Stimulated activated CD8-positive, alpha-beta memory T cell treated with anti-CD3 and anti-CD28 coated beads, Interleukin-4, amount 100 ng/mL, for 24 hours (primary cell): Measurements from ENCODE around the gene ADAMTSL2.

Source experiments
- DNase-seq: peaks from one replicate; pipeline ENCODE4 v3.0.0-alpha.2; 2020; ENCODE audit warnings: low read depth

ADAMTSL2 gene

DNA sequence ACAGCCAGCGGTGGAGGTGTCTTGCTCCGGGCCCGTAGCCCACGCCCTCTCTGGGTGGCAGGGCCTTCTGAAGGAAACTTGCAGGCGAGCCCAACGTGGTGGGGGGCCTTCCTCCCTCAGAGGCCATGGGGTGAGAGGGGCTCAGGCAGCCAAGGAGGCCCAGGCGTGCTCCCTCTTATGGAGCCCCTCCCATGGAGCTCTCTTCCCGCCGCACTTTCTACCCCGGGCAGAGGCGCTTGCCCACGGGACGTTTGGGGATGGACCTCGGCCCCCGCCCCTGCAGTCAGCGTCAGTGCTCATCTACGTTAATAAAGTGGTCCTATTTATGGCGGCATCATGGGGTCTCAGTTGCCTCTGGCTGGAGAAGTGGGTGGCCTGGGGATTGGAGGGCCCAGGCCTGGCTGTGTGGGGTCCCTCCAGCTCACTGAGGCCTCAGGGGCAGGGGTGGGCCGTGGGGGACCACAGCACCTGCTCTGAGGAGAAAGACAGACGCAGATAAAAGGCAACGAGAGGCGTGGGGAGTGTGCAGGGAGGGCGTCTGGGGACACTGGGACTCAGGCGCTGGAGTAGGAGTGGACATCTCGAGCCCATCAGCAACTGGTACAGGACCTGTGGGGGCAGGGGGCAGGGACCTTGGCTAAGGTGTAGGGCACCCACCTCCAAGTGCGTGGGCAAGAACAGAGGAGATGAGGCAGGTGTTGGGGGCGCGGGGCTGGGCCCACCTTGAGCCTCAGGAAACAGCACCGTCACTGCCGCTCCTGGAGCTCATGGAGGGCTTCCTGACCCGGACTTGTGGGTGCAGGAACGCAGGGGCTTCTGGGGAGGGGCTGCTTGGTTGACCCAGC lies 40.9 kb downstream of the ADAMTSL2 start:
- no peak for DNase-seq

DNA sequence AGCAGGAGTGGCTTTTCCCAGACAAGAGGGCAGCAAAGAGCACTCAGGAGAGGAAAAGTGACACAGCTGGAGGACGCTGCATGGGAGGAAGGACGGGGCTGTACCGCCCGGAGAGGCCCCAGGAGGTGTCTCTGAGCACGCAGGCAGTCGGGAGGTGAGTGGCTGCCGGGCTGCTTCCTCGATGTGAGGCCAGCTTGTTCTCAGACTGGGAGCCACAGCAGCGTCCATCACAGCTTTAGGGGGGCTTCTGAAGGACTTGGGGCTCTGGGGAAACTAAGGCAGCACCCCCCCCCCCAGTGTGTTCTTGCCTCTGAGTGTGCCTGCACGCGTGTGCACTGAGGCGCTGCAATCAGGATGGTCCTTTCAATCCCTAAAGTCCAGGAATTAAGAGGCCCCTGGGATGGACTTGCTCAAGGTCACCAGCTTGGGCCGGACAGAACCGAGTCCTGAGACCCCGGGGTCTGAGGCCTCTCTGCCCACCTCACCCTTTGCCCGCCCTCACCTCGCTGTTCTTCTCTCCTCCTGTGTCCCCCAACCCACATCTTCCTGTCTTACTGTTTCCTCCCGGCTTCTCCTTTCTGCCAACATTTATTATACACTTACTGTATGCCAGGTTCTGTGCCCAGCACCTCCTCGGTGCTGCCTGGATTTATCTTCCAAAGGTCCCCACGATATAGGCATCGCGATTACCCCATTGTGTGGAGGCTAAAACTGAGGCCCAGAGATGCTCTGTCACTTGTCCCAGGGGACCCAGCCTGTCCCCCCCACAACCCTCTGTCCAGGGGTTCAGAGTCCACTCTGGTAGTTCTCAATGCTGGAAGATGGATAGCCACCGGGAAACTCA lies 41.7 kb downstream of the ADAMTSL2 start:
- DNase-seq: no peak

DNA sequence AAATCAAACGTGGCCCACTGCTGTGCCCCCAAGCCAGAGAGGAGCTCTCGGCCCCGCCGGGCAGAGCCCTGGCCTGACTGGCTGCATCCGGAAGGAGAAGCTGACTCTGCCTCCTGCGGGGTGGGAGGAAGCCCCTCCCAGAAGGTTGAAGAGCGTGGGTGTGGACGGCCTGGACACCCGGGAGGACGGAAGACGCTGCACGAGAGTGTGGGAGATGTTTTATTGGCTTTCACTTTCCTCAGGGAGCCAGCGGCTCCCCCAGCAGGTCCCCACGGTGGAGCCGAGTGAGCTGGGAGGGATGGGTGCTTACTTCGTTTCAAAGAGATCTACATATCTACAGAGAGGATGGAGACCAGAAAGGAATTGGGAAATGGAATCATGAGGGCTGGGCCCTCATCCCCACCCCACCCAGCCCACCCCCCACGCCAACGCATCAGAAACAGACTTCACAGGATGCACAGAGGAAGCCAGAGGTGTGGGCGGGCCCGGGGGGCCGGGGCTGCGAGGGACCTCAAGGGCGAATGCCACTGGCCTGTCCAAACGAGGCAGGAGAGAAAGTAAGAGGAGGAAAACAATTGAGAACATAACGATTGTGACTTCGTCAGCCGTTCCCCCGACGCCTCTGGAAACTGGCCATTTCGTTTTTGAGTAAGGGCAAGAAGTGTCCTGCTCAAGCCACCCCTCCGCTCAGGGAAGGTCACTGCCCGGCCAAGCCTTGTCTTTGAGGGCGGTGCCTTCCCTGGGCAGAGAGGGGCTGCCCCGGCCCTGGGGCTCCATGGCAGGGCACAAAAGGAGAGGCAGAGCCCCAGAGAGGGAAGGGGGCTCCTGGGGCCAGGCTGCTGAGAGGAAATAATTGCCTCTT lies 42.6 kb downstream of the ADAMTSL2 start:
- DNase-seq: no peak

DNA sequence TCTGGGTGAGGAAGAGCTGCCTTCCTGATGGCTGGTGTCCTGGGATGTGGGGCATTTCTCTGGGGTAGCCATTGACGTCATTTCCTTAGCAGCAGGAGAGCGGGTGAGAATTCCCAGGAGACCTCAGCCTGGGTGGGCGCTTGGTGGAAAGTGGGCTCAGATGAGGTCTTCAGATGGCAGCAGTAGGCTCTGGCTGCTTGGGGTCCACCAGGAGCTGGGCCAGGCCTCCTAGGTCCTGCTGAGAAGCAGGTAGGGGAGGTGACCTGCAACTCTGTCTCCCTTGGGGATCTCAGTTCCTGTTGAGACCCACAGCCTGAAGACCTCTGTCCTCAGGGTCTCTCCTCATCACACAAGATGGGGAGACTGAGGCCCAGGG lies 43.2 kb downstream of the ADAMTSL2 start:
- DNase-seq: no peak

DNA sequence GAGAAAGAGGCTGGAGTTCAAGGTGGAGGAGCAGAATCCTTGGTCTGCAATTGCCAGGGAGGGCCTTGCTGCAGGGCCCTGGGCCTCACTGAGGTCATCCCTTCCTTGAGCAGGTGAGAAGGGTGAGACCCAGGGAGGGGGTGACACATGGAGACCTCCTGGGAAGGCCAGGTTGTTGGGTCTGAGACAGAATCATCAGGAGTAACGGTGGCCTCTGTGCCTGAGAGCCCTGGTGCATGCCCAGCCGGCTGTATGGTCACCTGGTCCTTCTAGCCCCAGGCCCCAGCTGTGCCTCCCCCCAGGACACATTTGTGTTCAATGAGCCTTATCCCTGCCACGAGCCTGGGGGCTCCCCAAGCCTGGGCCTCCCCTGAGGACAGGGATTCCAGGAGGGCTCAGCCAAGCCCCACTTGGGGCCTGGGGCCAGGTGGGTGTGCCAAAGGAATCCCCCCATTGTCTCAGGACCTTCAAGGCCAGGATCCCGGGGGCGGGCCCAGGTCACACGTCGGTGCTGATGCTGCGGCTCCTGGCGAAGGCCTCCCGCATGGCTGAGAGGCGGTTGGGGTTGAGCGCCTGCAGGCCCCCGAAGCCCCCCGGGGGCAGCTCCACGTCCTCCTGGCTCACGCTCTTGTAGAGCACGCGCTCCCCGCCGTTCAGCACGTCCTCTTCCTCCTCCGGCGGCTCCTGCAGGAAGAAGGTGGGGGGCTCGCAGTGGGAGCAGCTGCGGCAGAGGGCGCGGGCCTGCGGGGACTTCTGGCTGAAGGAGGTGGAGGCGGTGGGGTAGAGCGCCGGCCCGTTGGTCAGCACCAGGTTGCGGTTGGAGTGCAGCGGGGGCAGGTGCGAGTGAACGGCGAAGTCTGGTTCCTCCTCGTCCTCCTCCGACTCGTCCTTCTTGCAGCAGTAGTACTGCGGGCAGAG lies 44.3 kb downstream of the ADAMTSL2 start:
- DNase-seq: no peak

DNA sequence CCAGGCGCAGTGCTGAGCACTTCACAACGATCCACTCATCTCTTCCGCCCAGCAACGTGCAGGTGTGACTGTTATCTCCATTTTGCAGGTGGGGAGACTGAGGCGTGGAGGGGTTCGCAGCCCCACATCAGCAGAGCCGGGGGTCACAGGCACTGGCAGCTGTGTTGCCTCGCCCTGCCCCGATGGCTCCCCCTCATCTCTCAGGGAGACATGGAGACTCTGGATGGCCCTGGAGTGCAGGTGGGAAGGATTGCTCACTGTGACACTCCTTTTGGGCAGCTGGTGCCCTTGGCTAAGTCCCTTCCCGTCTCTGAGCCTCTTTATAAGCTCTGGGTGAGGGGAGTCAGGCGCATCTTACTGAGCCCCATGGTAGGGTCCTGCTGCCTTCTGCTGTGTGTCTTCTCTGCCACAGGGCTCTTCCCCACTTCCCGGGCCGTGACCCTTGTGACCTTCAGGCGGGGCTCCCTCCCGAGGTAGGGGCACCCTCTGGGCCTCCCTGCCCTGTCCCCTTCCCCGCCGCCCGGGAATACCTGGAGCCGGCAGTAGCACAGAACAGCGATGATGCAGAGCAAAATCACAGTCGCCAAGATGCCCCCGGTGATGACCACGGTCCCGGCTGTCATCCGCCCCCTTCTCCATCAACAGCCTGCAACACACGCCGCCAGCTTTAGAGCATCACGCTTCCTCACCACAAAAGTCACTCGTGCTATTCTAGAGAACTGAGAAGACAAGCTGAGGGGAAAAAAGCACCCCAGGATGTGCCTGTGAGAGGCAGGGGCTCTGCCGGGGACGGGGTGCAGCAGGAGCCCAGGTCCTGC lies 45.3 kb downstream of the ADAMTSL2 start:
- no peak for DNase-seq

DNA sequence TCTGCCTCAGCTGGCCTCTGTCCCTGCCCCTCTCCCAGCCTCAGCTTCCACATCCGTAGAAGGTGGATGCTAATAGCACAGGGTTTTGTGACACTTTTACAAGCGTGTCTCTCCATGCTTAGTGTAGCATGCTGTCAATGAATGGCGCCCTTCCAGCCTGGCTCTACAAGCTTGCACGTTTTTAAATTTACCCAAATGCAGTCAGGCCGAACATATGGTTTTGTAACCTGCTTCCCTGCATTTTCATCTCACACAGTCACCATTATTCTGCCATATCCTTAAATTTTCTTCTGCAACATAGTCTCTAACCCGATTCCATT lies 45.9 kb downstream of the ADAMTSL2 start:
- no peak for DNase-seq

DNA sequence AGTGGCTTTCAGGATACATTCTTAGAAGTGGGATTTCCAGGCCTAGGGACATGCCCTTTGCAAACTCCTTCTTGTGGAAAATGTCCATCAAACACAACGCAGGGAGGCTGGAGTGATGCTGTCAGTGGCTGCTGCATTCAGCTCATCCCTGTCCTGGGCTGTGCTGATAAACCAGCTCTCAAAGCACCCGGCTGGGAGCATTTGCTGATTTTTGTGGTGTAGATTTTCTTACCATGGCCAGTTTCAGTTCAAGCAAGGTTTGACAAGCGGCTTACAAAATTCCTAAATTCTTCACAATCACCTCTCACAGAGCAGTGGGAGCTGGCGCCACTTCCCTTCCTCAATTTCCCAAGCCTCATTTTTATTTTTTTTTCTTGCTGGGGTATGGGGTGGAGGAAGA lies 46.5 kb downstream of the ADAMTSL2 start:
- DNase-seq: no peak

DNA sequence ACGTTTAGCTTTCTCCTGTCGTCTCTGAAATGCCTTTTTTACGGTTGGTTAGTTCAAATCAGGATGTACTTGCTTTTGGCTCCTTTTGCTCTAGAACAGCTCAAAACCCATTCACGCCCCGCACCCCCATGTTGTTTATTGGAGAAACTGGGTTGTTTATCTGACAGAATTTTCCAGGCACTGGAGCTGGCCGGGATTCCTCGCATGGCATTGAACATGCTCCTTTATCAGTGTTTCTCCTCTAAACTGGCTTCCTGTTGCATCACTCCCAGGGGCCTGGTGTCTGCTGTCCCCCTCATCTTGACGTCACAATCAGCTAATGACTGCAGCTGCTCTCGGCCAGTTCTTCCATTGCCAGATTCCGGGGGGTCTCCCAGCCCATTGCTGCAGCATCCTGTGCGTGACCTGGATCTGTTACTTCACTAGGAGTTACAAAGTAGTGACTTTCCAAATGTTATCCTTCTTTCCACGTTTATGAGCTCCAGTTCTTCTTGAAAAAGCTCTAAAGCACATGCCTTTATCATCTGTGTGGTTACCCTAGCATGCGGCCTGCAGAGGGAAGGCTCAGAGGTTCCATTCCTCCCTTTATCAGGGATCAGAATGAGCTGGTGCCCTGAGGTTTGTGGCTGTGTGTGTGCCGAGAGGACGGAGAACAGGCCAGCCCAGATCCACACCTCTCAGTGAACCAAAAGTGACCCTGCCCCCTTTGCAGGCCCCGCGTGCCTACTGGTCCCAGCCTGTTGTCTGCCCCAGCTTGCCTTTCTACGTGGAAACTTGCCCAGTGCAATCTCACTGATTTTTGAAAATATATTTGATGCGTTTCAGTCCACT lies 47.2 kb downstream of the ADAMTSL2 start:
- DNase-seq: no peak

DNA sequence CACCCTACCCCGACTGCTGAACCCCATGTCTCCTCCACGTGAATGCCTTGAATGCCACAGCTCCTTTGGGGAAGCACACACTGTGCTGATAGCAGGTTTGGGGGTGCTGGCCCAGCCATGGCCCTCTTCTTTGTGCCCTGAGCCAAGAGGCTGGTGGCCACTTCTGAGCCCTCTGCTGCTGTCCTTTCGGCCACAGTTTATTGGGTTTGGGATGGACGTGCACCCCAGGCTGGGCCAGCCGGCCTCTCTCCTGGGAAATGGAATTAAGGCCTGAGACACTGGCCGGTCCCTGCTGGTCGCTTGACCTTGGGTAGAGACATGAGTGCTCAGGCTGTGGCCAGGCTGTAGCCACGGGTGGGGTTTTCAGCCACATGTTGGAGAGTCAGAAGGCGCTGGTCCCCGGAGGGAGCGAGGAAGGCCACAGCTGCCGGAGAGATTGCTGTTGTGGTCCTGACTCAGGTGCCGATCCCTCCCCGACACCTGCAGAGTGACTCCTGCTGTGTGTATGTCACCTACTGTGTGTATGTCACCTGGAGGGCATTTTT lies 48.1 kb downstream of the ADAMTSL2 start:
- DNase-seq: no peak

DNA sequence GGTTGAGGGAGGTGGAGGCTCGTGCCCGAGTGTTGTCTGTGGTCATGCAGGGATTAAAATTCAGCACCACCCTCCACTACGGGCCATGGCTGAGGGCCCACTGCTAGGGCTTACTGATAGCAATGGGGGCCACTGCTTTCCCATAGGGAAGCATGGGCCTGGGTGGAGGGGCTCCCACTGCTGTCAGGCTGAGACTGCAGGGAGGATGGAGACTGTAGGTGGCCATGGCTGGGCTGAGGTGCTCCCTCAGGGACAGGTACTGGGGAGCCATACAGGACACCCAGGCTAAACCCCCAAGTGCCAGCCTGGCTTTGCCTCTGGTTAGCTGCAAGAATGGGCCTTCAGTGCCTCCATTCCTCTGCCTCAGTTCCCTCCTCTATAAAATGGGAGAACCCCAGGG lies 48.6 kb downstream of the ADAMTSL2 start:
- DNase-seq: no peak

DNA sequence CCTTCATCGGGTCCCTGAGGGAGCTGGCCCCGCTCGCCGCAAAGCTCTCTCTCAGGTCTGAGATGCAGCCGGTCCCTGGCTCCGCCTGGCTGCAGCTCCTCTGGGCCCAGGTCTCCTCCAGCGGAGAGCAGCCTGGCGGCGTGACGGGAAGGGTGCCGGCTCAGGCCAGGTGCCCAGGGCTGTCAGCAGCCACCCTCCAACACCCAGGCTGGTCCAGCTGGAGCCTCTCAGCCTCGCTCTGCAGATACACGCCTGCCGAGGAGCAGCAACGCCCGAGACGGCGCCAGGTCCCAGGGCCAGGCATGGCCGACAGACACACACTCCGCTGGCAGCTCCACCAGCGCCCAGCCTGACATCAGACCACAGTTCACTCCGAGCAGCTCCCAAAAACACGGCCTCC lies 49.1 kb downstream of the ADAMTSL2 start:
- no peak for DNase-seq

DNA sequence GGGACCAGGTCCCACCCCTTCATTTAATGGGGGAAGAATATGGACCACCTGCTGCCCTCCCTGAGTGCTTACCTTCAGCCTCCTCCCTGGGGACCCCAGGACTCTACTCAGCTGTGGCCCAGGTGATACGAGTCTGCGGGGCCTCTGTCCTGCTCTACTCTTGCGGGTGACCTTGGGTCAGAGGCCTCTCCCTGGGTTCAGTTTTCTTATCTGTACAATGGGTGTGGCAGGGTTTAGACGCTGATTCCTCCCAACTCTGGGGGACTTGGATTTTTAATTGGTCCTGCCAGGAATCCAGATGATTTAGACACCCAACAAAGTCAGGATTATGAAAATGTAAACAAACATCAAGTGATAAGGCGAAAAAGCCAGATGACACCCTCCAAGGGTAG lies 49.7 kb downstream of the ADAMTSL2 start:
- DNase-seq: no peak

DNA sequence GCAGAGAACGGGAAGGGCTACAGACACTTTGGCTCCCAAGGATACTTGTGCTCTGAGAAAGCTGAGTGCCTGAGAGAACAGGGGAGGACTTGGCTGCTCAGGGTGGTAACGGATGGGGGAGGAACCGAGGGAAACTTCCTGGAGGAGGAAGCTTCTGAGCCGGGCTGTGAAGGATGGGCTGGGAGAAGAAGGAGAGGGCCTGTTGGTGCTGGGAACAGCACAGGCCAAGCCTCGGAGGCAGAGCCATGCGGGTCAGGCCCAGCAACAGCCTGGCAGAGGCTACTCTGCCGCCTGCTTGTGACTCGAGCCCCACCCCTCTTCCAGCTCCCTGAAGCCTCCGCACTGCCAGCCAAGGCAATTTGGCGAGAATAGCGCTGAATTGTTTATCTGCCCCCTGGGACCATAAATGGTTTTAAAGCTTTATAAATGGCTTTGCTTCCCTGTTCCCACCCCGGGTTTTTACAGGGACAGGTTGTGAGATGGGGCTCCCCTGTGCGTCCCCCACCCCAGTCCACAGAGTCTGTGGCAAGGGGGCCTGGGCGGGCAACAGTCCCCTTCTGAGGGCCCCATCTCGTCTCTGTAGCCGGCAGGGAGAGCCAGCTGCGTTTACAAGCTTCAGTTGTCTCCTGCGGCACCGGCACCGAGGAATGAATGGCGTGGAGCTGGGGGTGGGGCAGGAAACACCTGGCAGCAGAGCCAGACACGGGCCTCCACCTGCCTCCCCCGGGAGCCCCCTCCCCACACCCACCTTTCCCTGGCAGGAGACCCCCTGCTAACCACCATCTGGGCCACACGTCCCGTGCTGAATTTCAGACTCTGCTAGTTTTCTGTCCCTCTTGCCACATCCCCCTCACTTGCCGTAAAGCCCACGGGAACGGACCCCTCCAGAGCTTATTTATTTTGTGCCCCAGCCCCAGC lies 50.3 kb downstream of the ADAMTSL2 start:
- no peak for DNase-seq

DNA sequence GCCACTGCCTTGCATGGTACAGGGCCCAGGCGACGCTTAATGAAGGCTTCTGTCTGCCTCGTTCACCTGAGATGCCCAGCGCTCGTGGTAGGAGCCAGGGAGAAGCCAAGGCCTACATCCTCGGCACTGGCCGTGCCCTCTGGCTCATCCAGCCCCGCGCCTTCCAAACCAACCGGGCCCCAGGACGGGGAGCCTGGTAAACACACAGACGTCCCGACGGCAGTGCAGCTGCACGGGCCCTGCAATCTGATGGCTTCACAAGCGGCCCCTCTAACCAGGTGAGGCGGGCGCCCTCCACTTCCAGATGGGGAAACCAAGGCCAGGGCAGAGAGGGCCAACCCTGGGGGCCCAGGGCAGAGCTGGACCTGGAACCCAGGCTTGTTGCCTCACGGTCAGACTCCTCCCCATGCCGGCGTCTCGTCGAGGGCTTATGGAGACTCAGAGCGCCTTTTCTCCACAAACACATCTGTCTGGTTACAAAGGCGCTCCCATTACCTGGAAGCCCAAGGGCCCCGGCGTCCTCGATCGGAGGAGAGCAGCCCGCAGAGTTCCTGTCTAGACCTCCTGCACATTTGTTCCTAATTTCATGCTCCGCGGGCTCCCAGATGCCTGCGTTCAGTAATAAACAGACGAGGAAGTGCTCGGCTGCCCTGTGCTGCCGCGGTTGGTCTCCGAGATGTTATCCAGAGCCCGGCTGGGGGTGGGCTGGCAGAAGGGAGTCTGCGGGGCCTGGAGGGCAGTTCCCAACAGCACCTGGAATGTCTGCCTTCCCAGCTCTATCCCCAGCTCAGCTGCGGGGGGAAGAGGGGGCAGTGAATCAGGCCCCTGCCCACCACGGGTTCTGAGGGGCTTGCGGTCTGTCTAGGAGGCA lies 51.2 kb downstream of the ADAMTSL2 start:
- DNase-seq: no peak

DNA sequence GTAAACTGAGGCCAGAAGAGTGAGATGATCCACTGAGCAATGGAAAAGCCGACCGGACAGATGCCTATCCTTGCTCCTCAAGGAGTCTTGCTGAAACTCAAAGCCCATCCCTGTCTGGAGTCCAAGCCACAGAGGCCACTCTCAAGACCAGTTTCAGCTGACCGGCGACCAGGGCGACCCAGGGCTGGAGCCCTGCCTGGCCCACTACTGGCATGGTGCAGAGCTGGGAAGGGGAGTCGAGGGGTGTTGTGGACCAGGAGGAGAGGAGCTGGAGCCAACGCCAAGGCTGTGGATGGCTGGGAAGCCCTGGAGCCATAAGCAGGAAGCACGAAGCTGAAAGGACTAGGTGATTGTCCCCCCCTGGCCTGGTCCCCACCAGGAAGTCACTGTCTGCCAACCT lies 52.5 kb downstream of the ADAMTSL2 start:
- DNase-seq: no peak

DNA sequence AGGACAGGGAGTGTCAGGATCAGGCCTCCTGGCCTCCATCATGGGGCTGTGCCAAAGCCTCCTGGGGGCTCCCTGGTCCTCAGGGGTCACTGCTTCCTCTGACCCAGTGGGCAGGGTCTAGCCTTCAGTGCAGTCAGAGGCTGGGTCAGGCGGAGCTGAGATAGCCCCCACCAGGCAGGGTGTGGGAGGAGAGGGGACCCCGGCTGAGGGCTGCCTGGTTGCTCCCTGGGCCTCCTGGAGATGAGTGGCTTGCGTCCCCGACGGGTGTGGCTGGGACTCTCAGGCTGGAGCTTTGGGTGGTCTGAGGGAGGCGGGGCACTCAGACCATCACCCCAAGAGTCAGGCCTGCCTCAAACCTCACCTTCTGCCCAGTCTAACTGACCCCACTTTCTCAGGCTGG lies 53.0 kb downstream of the ADAMTSL2 start:
- no peak for DNase-seq
